ENCODE data around the gene ABCB6.

DNA sequence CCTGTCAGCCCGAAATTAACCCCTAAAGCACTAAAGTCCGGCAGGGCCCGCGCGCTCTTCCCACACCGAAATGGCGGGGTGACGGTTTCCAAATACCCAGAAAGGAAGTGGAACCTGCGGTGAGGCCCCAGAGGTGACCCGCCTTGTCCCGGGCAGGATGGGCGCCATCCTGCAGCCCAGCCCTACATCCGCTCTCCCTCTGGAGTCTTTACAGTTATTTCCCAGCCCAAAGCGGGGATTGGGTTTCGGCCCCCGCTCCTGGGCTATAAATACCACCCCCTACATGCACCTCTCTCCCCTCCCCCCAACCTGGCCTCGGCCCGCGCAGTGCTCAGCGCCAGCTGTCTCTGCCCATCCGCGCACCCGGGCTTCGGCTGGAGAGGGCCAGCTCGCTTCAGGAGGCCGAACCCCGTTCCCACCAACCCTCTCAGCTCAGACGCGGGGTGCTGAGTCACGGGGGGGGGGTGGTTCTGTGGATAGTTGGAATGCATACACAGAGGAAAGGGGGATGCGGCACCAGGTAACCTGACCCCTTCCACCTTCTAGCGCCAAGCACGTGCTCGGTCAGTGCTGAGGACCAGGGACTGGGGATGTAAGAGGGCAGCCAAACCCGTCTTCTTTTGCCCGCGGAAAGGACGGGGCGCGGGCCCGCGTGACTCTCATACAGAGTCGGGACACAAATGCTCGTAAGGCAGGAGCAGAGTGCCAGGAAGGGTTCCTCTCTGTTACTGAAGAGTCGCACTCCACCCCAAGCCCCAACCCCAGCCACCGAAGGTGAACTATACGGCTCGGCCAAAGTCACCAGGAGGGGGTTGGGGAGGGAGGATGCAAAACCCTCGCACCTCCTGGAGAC is 34.4 kb upstream of the ABCB6 start, which contains the start of gene TUBA4B:
- TF ChIP-seq GATA3 (IDR thresholded peaks at IDR 0.05; ENCODE audit: low read depth, low read length) (no peak), GATA2 (IDR thresholded peaks at IDR 0.05; ENCODE audit: low read depth, low read length) (no peak)
